ENCODE data around the gene TRIP12.

Gene TRIP12

GRCh38 chr2:229868794-229869193 lies 53.0 kb downstream of the TRIP12 start:
- H3K36me3 ChIP-seq (replicated peaks; ENCODE audit: low read depth, low read length) = peaks cover 6% of the 10 kb centered on the region
- H2AFZ ChIP-seq (ENCODE audit: low read depth, low read length) = no peak overlapping the region
- H3K9ac ChIP-seq (ENCODE audit: low read length) = no peak overlapping the region
- H3K79me2 ChIP-seq (ENCODE audit: low read length) = peaks cover 31% of the 10 kb centered on the region
- H3K4me3 ChIP-seq (ENCODE audit: low read length) = no peak overlapping the region
- peaks cover 18% of the 10 kb centered on the region for H3K4me1 ChIP-seq (ENCODE audit: low read length)
- H3K27me3 ChIP-seq (ENCODE audit: low read depth, low read length) = no peaks in the 10 kb centered on the region
- H3K27ac ChIP-seq (ENCODE audit: low read length) = no peak overlapping the region
- no peak for TF ChIP-seq EZH2phosphoT487 (IDR thresholded peaks at IDR 0.05; ENCODE audit: low read depth)
- TF ChIP-seq CTCF (IDR thresholded peaks at IDR 0.05; ENCODE audit: low read depth, low read length) = no peak
- H4K20me1 ChIP-seq (ENCODE audit: insufficient read depth, low read length) = peaks cover 35% of the 10 kb centered on the region
- no peak overlapping the region for H3K4me2 ChIP-seq (ENCODE audit: low read length)
- no peaks in the 10 kb centered on the region for H3K9me3 ChIP-seq (ENCODE audit: insufficient read depth, low read length)

- H3K4me1 ChIP-seq (ENCODE audit: low read length) = no peaks in the 10 kb centered on the region
- H3K4me2 ChIP-seq (ENCODE audit: low read length) = no peak overlapping the region
- H3K27me3 ChIP-seq (ENCODE audit: low read depth, low read length) = no peaks in the 10 kb centered on the region
- no peaks in the 10 kb centered on the region for H3K9me3 ChIP-seq (ENCODE audit: insufficient read depth, low read length)
- H2AFZ ChIP-seq (ENCODE audit: low read depth, low read length) = no peak overlapping the region
- no peak overlapping the region for H3K4me3 ChIP-seq (ENCODE audit: low read length)
- H3K36me3 ChIP-seq (replicated peaks; ENCODE audit: low read depth, low read length) = peaks cover 6% of the 10 kb centered on the region
- TF ChIP-seq CTCF (IDR thresholded peaks at IDR 0.05; ENCODE audit: low read depth, low read length) (no peak), EZH2phosphoT487 (IDR thresholded peaks at IDR 0.05; ENCODE audit: low read depth) (no peak)
- H3K79me2 ChIP-seq (ENCODE audit: low read length) = peaks cover 18% of the 10 kb centered on the region
- no peak overlapping the region for H3K27ac ChIP-seq (ENCODE audit: low read length)
- peaks cover 20% of the 10 kb centered on the region for H4K20me1 ChIP-seq (ENCODE audit: insufficient read depth, low read length)
- no peak overlapping the region for H3K9ac ChIP-seq (ENCODE audit: low read length)
Observed at GRCh38 chr2:229865033-229865432, 56.8 kb downstream of the TRIP12 start.

GRCh38 chr2:229861431-229861830 lies 60.4 kb downstream of the TRIP12 start:
- no peak overlapping the region for H3K4me2 ChIP-seq (ENCODE audit: low read length)
- H3K4me3 ChIP-seq (ENCODE audit: low read length) = no peak overlapping the region
- H3K27ac ChIP-seq (ENCODE audit: low read length) = no peak overlapping the region
- H3K9me3 ChIP-seq (ENCODE audit: insufficient read depth, low read length) = no peaks in the 10 kb centered on the region
- peaks cover 9% of the 10 kb centered on the region for H3K79me2 ChIP-seq (ENCODE audit: low read length)
- H2AFZ ChIP-seq (ENCODE audit: low read depth, low read length) = no peak overlapping the region
- peaks cover 12% of the 10 kb centered on the region for H4K20me1 ChIP-seq (ENCODE audit: insufficient read depth, low read length)
- TF ChIP-seq EZH2phosphoT487 (IDR thresholded peaks at IDR 0.05; ENCODE audit: low read depth) = no peak
- TF ChIP-seq CTCF (IDR thresholded peaks at IDR 0.05; ENCODE audit: low read depth, low read length) = no peak
- H3K27me3 ChIP-seq (ENCODE audit: low read depth, low read length) = no peaks in the 10 kb centered on the region
- H3K4me1 ChIP-seq (ENCODE audit: low read length) = peaks cover 5% of the 10 kb centered on the region
- H3K9ac ChIP-seq (ENCODE audit: low read length) = no peak overlapping the region
- peaks cover 3% of the 10 kb centered on the region for H3K36me3 ChIP-seq (replicated peaks; ENCODE audit: low read depth, low read length)

GRCh38 chr2:229860334-229860733 lies 61.5 kb downstream of the TRIP12 start:
- no peak for TF ChIP-seq CTCF (IDR thresholded peaks at IDR 0.05; ENCODE audit: low read depth, low read length)
- no peak for TF ChIP-seq EZH2phosphoT487 (IDR thresholded peaks at IDR 0.05; ENCODE audit: low read depth)
- peaks cover 5% of the 10 kb centered on the region for H3K79me2 ChIP-seq (ENCODE audit: low read length)
- H4K20me1 ChIP-seq (ENCODE audit: insufficient read depth, low read length) = peaks cover 13% of the 10 kb centered on the region
- no peak overlapping the region for H3K27ac ChIP-seq (ENCODE audit: low read length)
- H3K4me3 ChIP-seq (ENCODE audit: low read length) = no peak overlapping the region
- no peak overlapping the region for H3K4me2 ChIP-seq (ENCODE audit: low read length)
- peaks cover 3% of the 10 kb centered on the region for H3K36me3 ChIP-seq (replicated peaks; ENCODE audit: low read depth, low read length)
- H3K9me3 ChIP-seq (ENCODE audit: insufficient read depth, low read length) = no peaks in the 10 kb centered on the region
- peaks cover 9% of the 10 kb centered on the region for H3K4me1 ChIP-seq (ENCODE audit: low read length)
- no peak overlapping the region for H3K9ac ChIP-seq (ENCODE audit: low read length)
- H3K27me3 ChIP-seq (ENCODE audit: low read depth, low read length) = no peaks in the 10 kb centered on the region
- H2AFZ ChIP-seq (ENCODE audit: low read depth, low read length) = no peak overlapping the region

Data from OCI-LY3 (cell line).